ENCODE data around the gene LRPPRC. TPM values are rescaled to one million over a fixed set of nuclear protein-coding genes. Genes with fewer than 3 reads are reported as not detected.

The LRPPRC gene
- total RNA-seq, 1 experiment from 2014 or later, result 253 TPM

DNA sequence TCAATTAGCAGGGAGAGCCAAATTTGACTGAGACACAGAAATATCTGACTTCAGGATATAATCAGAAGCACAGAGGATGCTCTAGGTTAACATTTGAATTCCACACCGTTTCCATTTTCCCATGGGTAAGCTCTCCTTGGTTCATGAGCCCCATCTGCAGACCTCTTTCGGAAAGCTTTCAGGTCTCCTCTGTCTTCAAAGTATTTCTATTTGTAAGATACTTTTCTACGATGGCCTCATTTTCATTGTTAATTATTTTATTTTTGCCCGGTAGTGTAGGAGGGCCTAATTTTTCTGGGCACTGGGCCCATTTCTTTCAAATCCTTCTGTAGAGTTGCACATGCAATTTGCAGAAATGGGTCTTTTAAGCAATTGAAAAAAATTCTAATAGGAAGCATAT is 53.8 kb downstream of the LRPPRC start:
- CTCF ChIA-PET, result interaction anchor here (0.8 kb wide), 1 partner anchor 9 kb away, joined by 3 read pairs; no protein-coding TSS in a partner anchor
- Mint-ChIP-seq H3K4me1 (peaks cover 55% of the 10 kb centered on the region), H3K27me3 (ENCODE audit: low read depth) (no peaks in the 10 kb centered on the region), H3K4me3 (no peak overlapping the region), H3K36me3 (peaks cover 49% of the 10 kb centered on the region), H3K9me3 (no peaks in the 10 kb centered on the region), H3K27ac (no peak overlapping the region)
- ATAC-seq, result no peak
- TF ChIP-seq, protein P1, sequence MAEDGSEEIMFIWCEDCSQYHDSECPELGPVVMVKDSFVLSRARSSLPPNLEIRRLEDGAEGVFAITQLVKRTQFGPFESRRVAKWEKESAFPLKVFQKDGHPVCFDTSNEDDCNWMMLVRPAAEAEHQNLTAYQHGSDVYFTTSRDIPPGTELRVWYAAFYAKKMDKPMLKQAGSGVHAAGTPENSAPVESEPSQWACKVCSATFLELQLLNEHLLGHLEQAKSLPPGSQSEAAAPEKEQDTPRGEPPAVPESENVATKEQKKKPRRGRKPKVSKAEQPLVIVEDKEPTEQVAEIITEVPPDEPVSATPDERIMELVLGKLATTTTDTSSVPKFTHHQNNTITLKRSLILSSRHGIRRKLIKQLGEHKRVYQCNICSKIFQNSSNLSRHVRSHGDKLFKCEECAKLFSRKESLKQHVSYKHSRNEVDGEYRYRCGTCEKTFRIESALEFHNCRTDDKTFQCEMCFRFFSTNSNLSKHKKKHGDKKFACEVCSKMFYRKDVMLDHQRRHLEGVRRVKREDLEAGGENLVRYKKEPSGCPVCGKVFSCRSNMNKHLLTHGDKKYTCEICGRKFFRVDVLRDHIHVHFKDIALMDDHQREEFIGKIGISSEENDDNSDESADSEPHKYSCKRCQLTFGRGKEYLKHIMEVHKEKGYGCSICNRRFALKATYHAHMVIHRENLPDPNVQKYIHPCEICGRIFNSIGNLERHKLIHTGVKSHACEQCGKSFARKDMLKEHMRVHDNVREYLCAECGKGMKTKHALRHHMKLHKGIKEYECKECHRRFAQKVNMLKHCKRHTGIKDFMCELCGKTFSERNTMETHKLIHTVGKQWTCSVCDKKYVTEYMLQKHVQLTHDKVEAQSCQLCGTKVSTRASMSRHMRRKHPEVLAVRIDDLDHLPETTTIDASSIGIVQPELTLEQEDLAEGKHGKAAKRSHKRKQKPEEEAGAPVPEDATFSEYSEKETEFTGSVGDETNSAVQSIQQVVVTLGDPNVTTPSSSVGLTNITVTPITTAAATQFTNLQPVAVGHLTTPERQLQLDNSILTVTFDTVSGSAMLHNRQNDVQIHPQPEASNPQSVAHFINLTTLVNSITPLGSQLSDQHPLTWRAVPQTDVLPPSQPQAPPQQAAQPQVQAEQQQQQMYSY (CRISPR knock-in tag; IDR thresholded peaks at IDR 0.05), result no peak
- TF ChIP-seq ZNF396 (CRISPR knock-in tag; IDR thresholded peaks at IDR 0.05; ENCODE audit: borderline replicate concordance), result no peak
- no peak for TF ChIP-seq ESRRA (CRISPR knock-in tag; IDR thresholded peaks at IDR 0.05; ENCODE audit: borderline replicate concordance)
- TF ChIP-seq, protein P2, sequence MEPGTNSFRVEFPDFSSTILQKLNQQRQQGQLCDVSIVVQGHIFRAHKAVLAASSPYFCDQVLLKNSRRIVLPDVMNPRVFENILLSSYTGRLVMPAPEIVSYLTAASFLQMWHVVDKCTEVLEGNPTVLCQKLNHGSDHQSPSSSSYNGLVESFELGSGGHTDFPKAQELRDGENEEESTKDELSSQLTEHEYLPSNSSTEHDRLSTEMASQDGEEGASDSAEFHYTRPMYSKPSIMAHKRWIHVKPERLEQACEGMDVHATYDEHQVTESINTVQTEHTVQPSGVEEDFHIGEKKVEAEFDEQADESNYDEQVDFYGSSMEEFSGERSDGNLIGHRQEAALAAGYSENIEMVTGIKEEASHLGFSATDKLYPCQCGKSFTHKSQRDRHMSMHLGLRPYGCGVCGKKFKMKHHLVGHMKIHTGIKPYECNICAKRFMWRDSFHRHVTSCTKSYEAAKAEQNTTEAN (CRISPR knock-in tag; IDR thresholded peaks at IDR 0.05), result no peak
- TF ChIP-seq ZNF219 (CRISPR knock-in tag; IDR thresholded peaks at IDR 0.05; ENCODE audit: borderline replicate concordance), result no peak
- TF ChIP-seq IRF2 (CRISPR knock-in tag; IDR thresholded peaks at IDR 0.05; ENCODE audit: borderline replicate concordance, low read depth), result no peak
- TF ChIP-seq, protein P3, sequence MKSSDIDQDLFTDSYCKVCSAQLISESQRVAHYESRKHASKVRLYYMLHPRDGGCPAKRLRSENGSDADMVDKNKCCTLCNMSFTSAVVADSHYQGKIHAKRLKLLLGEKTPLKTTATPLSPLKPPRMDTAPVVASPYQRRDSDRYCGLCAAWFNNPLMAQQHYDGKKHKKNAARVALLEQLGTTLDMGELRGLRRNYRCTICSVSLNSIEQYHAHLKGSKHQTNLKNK (CRISPR knock-in tag; IDR thresholded peaks at IDR 0.05), result no peak
- no peak for TF ChIP-seq ZNF317 (CRISPR knock-in tag; IDR thresholded peaks at IDR 0.05; ENCODE audit: borderline replicate concordance, low read depth)
- no peak for TF ChIP-seq ZNF232 (CRISPR knock-in tag; IDR thresholded peaks at IDR 0.05)
- TF ChIP-seq, protein P4, sequence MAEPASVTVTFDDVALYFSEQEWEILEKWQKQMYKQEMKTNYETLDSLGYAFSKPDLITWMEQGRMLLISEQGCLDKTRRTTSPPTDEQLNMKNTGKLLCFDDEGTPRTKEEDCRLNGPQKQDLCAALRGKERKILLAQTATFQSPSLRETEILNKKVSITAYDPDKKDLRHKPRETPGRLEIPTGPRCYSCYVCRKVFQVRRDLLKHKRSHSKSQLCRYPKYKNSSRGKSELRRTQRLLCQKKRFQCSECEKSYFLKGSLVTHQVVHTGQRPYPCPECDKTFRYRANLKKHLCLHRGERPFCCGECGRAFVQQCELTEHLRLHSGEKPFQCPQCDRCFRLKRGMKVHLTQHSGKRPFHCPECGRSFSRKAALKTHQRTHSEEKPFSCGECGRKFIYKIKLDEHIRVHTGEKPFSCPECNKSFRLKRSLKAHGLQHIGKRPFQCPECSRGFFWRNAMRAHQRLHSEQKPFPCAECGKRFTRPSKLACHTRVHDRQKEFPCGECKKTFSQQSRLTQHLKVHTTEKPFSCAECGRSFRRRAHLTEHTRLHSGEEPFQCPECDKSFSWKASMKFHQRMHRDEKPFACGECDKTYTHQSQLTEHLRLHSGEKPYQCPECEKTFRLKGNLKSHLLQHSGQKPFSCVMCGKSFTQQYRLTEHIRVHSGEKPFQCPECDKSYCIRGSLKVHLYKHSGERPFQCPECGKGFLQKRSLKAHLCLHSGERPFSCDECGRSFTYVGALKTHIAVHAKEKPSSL (CRISPR knock-in tag; conservative IDR thresholded peaks at IDR 0.05), result no peak
- TF ChIP-seq RELA (CRISPR knock-in tag; IDR thresholded peaks at IDR 0.05; ENCODE audit: borderline replicate concordance), result no peak
- TF ChIP-seq ATF1 (CRISPR knock-in tag; IDR thresholded peaks at IDR 0.05), result no peak
- no peak for TF ChIP-seq NFYB (CRISPR knock-in tag; conservative IDR thresholded peaks at IDR 0.05; ENCODE audit: low read depth)
- TF ChIP-seq, protein P5, sequence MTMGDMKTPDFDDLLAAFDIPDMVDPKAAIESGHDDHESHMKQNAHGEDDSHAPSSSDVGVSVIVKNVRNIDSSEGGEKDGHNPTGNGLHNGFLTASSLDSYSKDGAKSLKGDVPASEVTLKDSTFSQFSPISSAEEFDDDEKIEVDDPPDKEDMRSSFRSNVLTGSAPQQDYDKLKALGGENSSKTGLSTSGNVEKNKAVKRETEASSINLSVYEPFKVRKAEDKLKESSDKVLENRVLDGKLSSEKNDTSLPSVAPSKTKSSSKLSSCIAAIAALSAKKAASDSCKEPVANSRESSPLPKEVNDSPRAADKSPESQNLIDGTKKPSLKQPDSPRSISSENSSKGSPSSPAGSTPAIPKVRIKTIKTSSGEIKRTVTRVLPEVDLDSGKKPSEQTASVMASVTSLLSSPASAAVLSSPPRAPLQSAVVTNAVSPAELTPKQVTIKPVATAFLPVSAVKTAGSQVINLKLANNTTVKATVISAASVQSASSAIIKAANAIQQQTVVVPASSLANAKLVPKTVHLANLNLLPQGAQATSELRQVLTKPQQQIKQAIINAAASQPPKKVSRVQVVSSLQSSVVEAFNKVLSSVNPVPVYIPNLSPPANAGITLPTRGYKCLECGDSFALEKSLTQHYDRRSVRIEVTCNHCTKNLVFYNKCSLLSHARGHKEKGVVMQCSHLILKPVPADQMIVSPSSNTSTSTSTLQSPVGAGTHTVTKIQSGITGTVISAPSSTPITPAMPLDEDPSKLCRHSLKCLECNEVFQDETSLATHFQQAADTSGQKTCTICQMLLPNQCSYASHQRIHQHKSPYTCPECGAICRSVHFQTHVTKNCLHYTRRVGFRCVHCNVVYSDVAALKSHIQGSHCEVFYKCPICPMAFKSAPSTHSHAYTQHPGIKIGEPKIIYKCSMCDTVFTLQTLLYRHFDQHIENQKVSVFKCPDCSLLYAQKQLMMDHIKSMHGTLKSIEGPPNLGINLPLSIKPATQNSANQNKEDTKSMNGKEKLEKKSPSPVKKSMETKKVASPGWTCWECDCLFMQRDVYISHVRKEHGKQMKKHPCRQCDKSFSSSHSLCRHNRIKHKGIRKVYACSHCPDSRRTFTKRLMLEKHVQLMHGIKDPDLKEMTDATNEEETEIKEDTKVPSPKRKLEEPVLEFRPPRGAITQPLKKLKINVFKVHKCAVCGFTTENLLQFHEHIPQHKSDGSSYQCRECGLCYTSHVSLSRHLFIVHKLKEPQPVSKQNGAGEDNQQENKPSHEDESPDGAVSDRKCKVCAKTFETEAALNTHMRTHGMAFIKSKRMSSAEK (CRISPR knock-in tag; IDR thresholded peaks at IDR 0.05; ENCODE audit: borderline replicate concordance), result no peak
- no peak for TF ChIP-seq SOX15 (CRISPR knock-in tag; IDR thresholded peaks at IDR 0.05)
- TF ChIP-seq, protein P6, sequence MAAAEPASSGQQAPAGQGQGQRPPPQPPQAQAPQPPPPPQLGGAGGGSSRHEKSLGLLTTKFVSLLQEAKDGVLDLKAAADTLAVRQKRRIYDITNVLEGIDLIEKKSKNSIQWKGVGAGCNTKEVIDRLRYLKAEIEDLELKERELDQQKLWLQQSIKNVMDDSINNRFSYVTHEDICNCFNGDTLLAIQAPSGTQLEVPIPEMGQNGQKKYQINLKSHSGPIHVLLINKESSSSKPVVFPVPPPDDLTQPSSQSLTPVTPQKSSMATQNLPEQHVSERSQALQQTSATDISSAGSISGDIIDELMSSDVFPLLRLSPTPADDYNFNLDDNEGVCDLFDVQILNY (CRISPR knock-in tag; IDR thresholded peaks at IDR 0.05), result no peak
- POLR2A ChIA-PET, result interaction anchor here (0.7 to 1.3 kb wide), 2 partner anchors 10 to 329 kb away, joined by 3 read pairs; no protein-coding TSS in a partner anchor
- no peak for DNase-seq (ENCODE audit: low spot score)
